DND-41 (cell line): ENCODE data around the gene OR1K1.

Source experiments
- CTCF ChIP-seq: IDR thresholded peaks from 2 replicates; pipeline ENCODE4 v1.5.1; 2012; ENCODE audit warnings: borderline replicate concordance, low read length, moderate library complexity, mild to moderate bottlenecking; ENCODE audit not compliant: poor library complexity, severe bottlenecking; ENCODE audit errors: extremely low read depth
- EZH2 ChIP-seq: IDR thresholded peaks from 3 replicates; pipeline ENCODE4 v1.6.1; 2012; ENCODE audit warnings: borderline replicate concordance, low read depth, mild to moderate bottlenecking, moderate library complexity, low read length, inconsistent platforms; ENCODE audit not compliant: severe bottlenecking

DNA sequence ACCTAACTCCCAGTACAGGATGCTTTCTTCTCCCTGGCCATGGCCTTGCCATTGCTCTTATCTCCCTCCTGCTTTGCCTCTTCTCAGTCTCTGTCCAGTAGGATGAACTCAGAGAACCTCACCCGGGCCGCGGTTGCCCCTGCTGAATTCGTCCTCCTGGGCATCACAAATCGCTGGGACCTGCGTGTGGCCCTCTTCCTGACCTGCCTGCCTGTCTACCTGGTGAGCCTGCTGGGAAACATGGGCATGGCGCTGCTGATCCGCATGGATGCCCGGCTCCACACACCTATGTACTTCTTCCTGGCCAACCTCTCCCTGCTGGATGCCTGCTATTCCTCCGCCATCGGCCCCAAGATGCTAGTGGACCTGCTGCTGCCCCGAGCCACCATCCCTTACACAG, 11.1 kb upstream of the OR1K1 start, which contains the start of gene OR5C1:
- TF ChIP-seq CTCF (no peak), EZH2 (no peak)
